ENCODE measurements around the gene CD6.
A peak's percentile ranks its signal among the peaks of the same experiment; 100 is the strongest.
"Not testable (repeated sequence)": the region's sequence is repeated elsewhere in the genome, so short reads cannot be mapped to it uniquely, and the experiment has no call there.

Gene CD6

DNA sequence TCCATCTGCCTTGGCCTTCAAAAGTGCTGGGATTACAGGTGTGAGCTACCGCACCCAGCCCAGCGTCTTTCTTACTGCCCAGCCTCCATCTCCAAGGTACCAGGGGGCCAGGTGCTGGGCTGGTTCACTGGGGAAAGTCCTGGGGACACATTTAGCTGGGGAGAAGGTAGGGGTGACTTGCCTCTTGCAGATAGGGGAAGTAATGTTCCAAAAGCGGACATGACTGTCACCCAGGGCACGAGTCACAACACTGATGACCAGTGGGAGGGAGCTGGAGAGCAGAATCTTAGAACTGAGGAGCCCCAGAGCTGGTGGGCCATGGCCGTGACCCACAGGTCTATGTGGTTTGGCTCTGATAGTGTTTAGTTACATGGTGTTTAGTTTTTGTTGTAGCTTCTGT, 17.1 kb upstream of the CD6 start:
- no peak for DNase-seq

GRCh38 chr11:60955571-60955970, 15.9 kb upstream of the CD6 start:
- DNase-seq: no peak

- no peak for DNase-seq
Measured at GRCh38 chr11:60957188-60957587, 14.3 kb upstream of the CD6 start.

DNA sequence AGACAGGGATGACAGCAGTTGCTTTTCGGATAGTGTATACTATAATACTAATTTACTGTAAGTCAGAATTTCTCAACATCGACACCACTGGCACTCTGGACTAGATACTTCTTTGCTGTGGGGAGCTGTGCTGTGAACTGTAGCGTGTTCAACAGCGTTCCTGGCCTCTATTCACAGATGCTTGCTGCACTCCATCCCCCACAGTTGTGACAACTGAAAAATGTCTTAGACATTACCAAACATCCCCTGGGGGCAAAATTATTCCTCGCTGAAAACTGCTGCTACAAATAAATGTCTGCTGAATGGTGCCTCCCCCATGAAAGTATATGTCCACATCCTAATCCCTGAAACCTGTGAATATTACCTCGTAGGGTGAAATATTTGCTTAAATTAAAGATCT, 12.0 kb upstream of the CD6 start:
- DNase-seq: no peak

DNA sequence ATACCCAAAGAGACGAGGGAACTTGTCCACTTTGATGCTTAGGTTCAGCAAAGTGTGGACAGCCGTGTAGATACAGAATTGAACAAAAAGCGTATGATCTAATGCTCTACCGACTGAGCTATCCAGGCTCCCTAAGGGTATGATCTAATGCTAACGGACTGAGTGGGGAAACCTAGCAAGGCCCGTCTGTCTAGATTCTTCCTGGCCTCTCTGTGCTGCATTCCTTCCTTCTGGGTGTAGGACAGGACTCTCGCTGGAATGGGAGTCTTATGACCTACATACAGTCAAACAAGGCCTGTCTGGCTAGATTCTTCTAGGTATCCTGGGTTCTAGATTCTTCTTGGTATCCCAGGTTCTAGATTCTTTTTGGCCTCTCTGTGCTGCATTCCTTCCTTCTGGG, 11.1 kb upstream of the CD6 start:
- DNase-seq: no peak

- no peak for DNase-seq
Measured at GRCh38 chr11:60964801-60965200, 6.7 kb upstream of the CD6 start.

- DNase-seq: no peak
Measured at GRCh38 chr11:60966890-60967289, 4.6 kb upstream of the CD6 start.

GRCh38 chr11:60968223-60968622, 3.3 kb upstream of the CD6 start:
- DNase-seq: no peak

DNA sequence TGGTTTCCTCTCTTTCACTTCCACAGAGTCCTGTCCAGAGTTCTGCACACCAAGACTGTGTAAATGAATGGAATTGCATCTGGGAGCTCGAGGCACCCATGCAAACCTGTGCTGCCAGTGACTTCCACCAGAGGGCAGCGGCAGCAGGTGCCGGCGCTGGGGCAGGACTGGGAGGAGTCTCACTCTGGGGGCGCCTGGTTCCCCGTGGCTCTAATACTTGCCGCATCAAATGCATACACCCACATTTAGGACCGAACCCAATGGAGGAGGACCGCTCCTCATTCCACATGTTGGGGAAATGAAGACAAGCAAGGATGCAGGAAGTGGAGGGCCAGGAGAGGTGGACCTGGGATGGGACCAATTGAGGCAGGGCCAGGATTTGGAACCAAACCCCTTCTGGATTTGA, 1.1 kb upstream of the CD6 start:
- DNase-seq: peak; percentile 86

GRCh38 chr11:60970890-60971289, 590 bp upstream of the CD6 start:
- DNase-seq: no peak

DNA sequence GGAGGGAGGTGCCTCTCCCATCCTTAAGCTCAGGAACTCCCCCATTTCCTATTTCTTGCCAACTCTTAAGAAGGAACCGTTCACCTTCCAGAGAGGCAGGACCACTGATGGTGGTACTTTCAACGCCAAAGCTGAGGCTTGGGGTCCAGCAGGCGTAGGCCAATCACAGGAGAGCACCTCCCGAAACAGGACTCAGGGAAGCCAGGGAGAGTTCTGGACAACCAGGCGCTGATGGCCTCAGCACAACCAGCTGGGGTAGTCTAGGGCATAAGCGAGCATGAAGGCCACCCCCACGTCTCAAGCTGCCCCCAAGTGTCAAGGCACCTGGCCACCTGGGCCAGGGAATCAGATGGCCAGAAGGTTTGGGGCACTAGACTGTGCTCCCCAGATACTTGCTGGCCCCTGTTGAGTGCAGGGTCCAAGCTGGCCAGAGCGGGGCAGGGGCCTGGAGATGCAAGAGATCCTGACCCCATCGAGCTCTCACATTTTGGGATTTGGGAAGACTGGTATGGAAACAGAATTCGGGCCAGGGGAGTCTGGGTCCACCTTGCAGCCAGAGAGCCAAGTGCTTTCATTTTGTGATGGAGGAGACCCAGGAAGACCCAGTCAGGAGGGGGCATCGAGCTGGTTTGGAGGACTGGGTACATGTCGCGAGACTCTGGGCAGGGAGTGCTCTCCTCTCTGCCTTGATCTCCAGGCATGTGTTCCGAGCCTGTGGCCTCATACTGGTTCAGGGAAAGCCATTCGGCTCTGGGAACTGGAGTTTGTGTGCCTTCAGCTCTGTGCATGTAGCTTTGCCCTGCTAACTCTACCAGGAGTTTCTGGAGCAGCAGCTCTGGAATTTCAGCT, 926 bp downstream of the CD6 start:
- DNase-seq: no peak

GRCh38 chr11:60973699-60974098, 2.2 kb downstream of the CD6 start:
- no peak for DNase-seq

GRCh38 chr11:60974316-60974715, 2.8 kb downstream of the CD6 start:
- DNase-seq: not testable (repeated sequence)

DNA sequence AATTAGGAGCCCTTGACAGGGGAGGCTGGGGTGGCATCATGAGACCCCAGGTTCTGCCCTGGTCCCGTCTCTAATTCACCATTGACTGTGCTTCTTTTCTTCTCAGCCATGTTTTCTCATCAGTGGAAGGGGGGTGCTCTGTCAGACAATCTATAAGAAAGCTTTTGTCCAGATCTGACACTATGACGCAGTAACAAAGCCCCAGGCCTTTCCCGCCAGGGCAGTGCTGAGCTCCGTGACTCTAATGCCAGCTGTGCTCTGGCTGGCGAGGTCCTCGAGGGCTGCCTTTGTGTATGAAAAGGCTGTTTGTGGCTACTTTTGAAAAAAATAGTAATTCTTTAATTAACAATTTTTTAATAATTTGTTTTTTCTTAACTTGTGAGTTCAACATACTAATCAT, 3.2 kb downstream of the CD6 start:
- DNase-seq: no peak

GRCh38 chr11:60977224-60977623, 5.7 kb downstream of the CD6 start:
- DNase-seq: no peak

GRCh38 chr11:60977836-60978235, 6.4 kb downstream of the CD6 start:
- DNase-seq: no peak

GRCh38 chr11:60978546-60979380, 7.3 kb downstream of the CD6 start:
- peak; percentile 60 for DNase-seq

- no peak for DNase-seq
Measured at GRCh38 chr11:60981515-60981914, 10.0 kb downstream of the CD6 start.

DNA sequence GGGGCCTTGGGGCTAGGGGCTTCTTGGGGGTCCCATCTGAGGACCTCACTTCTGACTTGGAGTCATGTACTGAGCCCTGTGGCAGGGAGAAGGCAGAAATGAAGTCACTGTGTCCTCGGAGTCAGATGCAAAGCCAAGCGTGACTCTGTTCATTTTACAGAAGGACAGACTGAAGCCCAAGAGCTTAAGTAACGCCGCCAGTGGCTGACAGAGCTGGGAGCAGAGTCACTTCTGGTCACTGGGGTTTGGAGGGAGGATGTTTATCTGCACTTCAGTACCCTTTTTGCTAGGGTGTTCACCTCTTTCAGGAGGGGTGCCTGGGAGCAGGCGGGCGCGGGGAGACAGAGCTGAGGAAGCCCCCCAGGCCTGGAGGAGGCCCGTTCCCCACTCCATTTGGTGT, 10.7 kb downstream of the CD6 start:
- no peak for DNase-seq

DNA sequence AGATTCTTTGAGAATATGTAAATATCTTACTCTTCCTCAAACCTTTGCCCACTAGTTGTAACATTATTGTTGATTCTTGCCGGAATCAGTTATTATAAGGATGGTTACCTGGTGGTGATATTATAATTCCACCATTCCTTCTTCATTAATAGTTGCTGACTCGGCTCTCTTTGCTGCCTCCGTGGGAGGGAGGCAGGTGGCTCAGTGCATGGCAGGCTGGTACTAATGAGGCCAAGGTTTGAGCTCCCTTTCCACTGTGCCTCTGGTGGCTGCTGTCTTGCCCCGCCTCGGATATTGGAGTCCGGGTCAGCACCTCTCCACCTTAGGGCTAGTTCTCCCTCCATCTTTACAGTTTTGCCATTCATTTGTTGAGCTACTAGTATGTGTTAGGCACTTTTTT, 12.7 kb downstream of the CD6 start:
- no peak for DNase-seq

GRCh38 chr11:60984636-60985035, 13.2 kb downstream of the CD6 start:
- no peak for DNase-seq

- DNase-seq: no peak
Measured at GRCh38 chr11:60985501-60985900, 14.0 kb downstream of the CD6 start.

DNA sequence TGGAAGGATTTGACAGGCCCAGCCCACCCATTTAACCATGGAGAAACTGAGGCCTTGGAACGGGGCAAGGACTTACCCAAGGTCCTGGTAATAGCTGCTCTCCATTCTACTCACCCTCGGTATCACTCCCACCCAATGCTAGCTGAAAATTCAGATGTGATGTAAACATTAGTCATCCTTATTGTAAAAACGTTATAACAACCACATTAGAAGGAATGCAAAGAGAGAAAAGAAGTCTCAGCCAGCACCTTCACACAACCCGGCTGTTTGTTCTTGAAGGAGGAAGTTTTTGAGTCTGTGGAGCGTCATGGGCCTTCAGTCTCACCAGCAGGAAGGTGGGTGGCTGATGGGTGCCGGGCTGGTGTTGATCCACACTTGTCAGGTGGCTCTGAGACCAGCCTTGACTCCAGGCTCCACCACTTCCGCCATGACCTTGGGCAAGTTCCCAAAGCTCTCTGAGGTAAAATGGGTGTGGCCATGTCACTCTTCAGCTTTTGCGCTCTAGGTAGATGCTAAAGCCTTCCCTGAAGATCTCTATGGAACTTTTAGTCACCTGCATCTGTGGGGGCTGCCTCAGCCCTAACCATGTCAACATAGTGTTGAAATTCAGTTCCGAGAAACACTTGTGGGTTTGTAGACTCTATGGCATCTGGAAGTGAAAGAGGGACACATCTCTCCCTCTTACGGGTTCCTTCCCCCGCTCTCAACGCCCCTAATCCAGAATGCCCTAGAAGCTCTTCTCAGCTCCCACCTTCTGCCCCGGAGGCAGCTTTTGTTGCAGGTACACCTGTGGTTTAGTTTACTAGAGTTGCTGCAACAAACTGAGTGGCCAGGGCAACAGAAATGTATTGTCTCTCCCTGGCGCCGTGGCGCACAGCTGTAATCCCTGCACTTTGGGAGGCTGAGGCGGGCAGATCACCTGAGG, 14.8 kb downstream of the CD6 start:
- DNase-seq: peak; percentile 87
